ENCODE measurements around the gene RPS15.
"Not testable (repeated sequence)": the region's sequence is repeated elsewhere in the genome, so short reads cannot be mapped to it uniquely, and the experiment has no call there.

Gene RPS15

GRCh38 chr19:1402411-1403070 lies 35.7 kb upstream of the RPS15 start:
- DNase-seq (ENCODE audit: low spot score), result no peak

GRCh38 chr19:1406774-1407527 lies 31.2 kb upstream of the RPS15 start:
- DNase-seq (ENCODE audit: low spot score), result peak; percentile 99

GRCh38 chr19:1407528-1408299 lies 30.5 kb upstream of the RPS15 start, which contains the start of gene DAZAP1:
Gene DAZAP1, plus strand, starts transcription at chr19:1407586. Its CDS starts 188 bp downstream, at chr19:1407774.
- no peak for DNase-seq (ENCODE audit: low spot score)

- peak; percentile 61 for DNase-seq (ENCODE audit: low spot score)
Observed at GRCh38 chr19:1408300-1409203, 29.6 kb upstream of the RPS15 start.

- no peak for DNase-seq (ENCODE audit: low spot score)
Observed at GRCh38 chr19:1409204-1410005, 28.8 kb upstream of the RPS15 start.

GRCh38 chr19:1410136-1410786 lies 27.9 kb upstream of the RPS15 start:
- DNase-seq (ENCODE audit: low spot score), result peak; percentile 92

GRCh38 chr19:1410789-1411188 lies 27.4 kb upstream of the RPS15 start:
- no peak for DNase-seq (ENCODE audit: low spot score)

- DNase-seq (ENCODE audit: low spot score), result peak; percentile 68
Observed at GRCh38 chr19:1411255-1412191, 26.7 kb upstream of the RPS15 start.

- no peak for DNase-seq (ENCODE audit: low spot score)
Observed at GRCh38 chr19:1412323-1412923, 25.8 kb upstream of the RPS15 start.

GRCh38 chr19:1412995-1413800 lies 25.0 kb upstream of the RPS15 start:
- DNase-seq (ENCODE audit: low spot score), result no peak

GRCh38 chr19:1416014-1416841 lies 22.0 kb upstream of the RPS15 start:
- DNase-seq (ENCODE audit: low spot score), result peak; percentile 83

- DNase-seq (ENCODE audit: low spot score), result peak; percentile 30
Observed at GRCh38 chr19:1417145-1417544, 21.1 kb upstream of the RPS15 start.

- no peak for DNase-seq (ENCODE audit: low spot score)
Observed at GRCh38 chr19:1417681-1418495, 20.3 kb upstream of the RPS15 start.

- no peak for DNase-seq (ENCODE audit: low spot score)
Observed at GRCh38 chr19:1418496-1418775, 19.8 kb upstream of the RPS15 start.

GRCh38 chr19:1418951-1419738 lies 19.1 kb upstream of the RPS15 start:
- no peak for DNase-seq (ENCODE audit: low spot score)

GRCh38 chr19:1420085-1420484 lies 18.1 kb upstream of the RPS15 start:
- DNase-seq (ENCODE audit: low spot score), result not testable (repeated sequence)
